ENCODE data around the gene BLTP2.

The BLTP2 gene

DNA sequence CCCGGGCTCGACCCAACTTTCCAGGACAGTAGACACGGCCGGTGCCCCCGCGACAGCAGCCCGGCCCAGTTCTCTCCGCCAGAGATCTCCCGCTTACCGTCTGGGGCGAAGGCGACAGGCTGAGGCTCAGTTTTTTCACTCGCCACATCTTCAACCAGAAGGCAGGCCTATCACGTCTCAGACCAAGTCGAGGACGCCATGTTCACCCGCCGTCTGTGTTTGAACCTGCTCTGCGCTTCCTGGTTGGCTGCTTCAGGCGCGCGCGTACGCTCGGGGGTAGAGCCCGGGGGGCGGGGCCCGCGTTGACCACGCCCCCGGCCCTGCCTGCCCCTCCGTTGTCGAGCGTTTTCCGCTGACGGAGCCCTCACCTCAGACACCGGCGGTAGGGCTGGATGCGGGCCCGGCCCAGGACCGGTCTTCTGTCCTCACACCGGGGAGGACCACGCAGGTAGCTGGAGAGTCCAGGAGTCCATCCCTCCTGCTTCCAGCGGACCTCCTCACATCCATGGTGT, 46.1 kb downstream of the BLTP2 start, which contains the start of gene SPAG5:
SPAG5 (minus strand) TSS at position 227 of the 512 bp plus-strand sequence; CDS start at position 148, 79 bp downstream.
- 0% methylated on average over 37 to 41 of the region's 44 CpGs for WGBS, 2 experiments (ENCODE audit: insufficient coverage in 2 of 2)
- Histone ChIP-seq H3K36me3 (ENCODE audit: control insufficient read depth, insufficient read depth, low read length) (peaks cover 29% of the 10 kb centered on the region), H3K9me3 (ENCODE audit: control insufficient read depth, low read length) (no peaks in the 10 kb centered on the region), H3K4me1 (ENCODE audit: control insufficient read depth, insufficient read depth, low read length, poor library complexity, severe bottlenecking) (peaks cover 9% of the 10 kb centered on the region), H3K4me3 (ENCODE audit: extremely low read depth, insufficient read depth, low read length, poor library complexity, severe bottlenecking) (peak within 1 kb of the TSS; percentile 74), H3K27ac (ENCODE audit: low read depth, low read length, severe bottlenecking) (peak within 1 kb of the TSS; percentile 89)

GRCh38 chr17:28598389-28598788, 46.6 kb downstream of the BLTP2 start:
- H3K9me3 ChIP-seq (ENCODE audit: control insufficient read depth, low read length): no peaks in the 10 kb centered on the region
- H3K4me1 ChIP-seq (ENCODE audit: control insufficient read depth, insufficient read depth, low read length, poor library complexity, severe bottlenecking): peaks cover 9% of the 10 kb centered on the region
- H3K36me3 ChIP-seq (ENCODE audit: control insufficient read depth, insufficient read depth, low read length): peaks cover 31% of the 10 kb centered on the region
- H3K27ac ChIP-seq (ENCODE audit: low read depth, low read length, severe bottlenecking): peak overlapping the region; percentile 89
- H3K4me3 ChIP-seq (ENCODE audit: extremely low read depth, insufficient read depth, low read length, poor library complexity, severe bottlenecking): peak overlapping the region; percentile 74
- WGBS, 2 experiments (ENCODE audit: insufficient coverage in 2 of 2): 0 to 10% methylated on average over 8 to 14 of the region's 17 CpGs

- peaks cover 37% of the 10 kb centered on the region for H3K36me3 ChIP-seq (ENCODE audit: control insufficient read depth, insufficient read depth, low read length)
- H3K9me3 ChIP-seq (ENCODE audit: control insufficient read depth, low read length): no peaks in the 10 kb centered on the region
- H3K4me1 ChIP-seq (ENCODE audit: control insufficient read depth, insufficient read depth, low read length, poor library complexity, severe bottlenecking): peaks cover 9% of the 10 kb centered on the region
- H3K4me3 ChIP-seq (ENCODE audit: extremely low read depth, insufficient read depth, low read length, poor library complexity, severe bottlenecking): peak overlapping the region; percentile 74
- 54 to 75% methylated on average over 1 to 3 of the region's 5 CpGs for WGBS, 2 experiments (ENCODE audit: insufficient coverage in 2 of 2)
- no peak overlapping the region for H3K27ac ChIP-seq (ENCODE audit: low read depth, low read length, severe bottlenecking)
These were observed 47.2 kb downstream of the BLTP2 start for GRCh38 chr17:28597606-28598383.

All from mesodermal cell (in vitro differentiated cells).